DND-41 (cell line): ENCODE measurements around the gene ADRB2.

Source experiments
- CTCF ChIP-seq: IDR thresholded peaks from 2 replicates; pipeline ENCODE4 v1.5.1; 2012; ENCODE audit warnings: borderline replicate concordance, low read length, moderate library complexity, mild to moderate bottlenecking; ENCODE audit not compliant: poor library complexity, severe bottlenecking; ENCODE audit errors: extremely low read depth
- EZH2 ChIP-seq: IDR thresholded peaks from 3 replicates; pipeline ENCODE4 v1.6.1; 2012; ENCODE audit warnings: borderline replicate concordance, low read depth, mild to moderate bottlenecking, moderate library complexity, low read length, inconsistent platforms; ENCODE audit not compliant: severe bottlenecking

GRCh38 chr5:148836272-148837250 is 10.2 kb downstream of the ADRB2 start:
- TF ChIP-seq CTCF, result no peak
- no peak for TF ChIP-seq EZH2
